Panc1 (cell line): ENCODE results near the gene KCNA10.
A peak's percentile ranks its signal among the peaks of the same experiment; 100 is the strongest.

Experiments used
- CTCF ChIP-seq: fragments of 450-650 bp; IDR thresholded peaks from 2 replicates; pipeline ENCODE4 v1.5.1; 2017; ENCODE audit warnings: mild to moderate bottlenecking
- POLR2AphosphoS5 ChIP-seq: IDR thresholded peaks from 2 replicates; pipeline ENCODE4 v1.6.1; 2012; ENCODE audit warnings: mild to moderate bottlenecking, low read depth, low read length, moderate library complexity
- REST ChIP-seq, 2 experiments: IDR thresholded peaks; 2 replicates each; pipeline ENCODE4 v1.6.1; 2011 to 2012; ENCODE audit warnings: low read depth in 2 of 2, control low read depth in 1 of 2, low read length in 1 of 2, mild to moderate bottlenecking in 1 of 2, moderate library complexity in 1 of 2; ENCODE audit not compliant: insufficient read depth in 1 of 2
- TCF7L2 ChIP-seq: IDR thresholded peaks from 2 replicates; pipeline ENCODE4 v1.6.1; 2011; ENCODE audit warnings: mild to moderate bottlenecking, low read depth, low read length, inconsistent platforms

- TF ChIP-seq POLR2AphosphoS5: no peak
- peak; percentile 32 for TF ChIP-seq CTCF
- no peak for TF ChIP-seq REST (IDR thresholded peaks at IDR 0.05; ENCODE audit: insufficient read depth in 1 of 2, low read depth in 2 of 2, low read length in 1 of 2)
- no peak for TF ChIP-seq TCF7L2
Measured at GRCh38 chr1:110471131-110471530, 47.8 kb downstream of the KCNA10 start.
